Duodenal mucosa (tissue), 2 donors: ENCODE data around the gene TSGA10IP.

ENCODE experiments used
- H3K27ac ChIP-seq: one replicate; pipeline ENCODE4 v1.7.0; 2013; ENCODE audit warnings: low read depth, low read length
- H3K27me3 ChIP-seq, 2 donors: one replicate each; pipeline ENCODE4 v1.7.0; 2013; ENCODE audit warnings: low read length in 2 of 2, control low read depth in 1 of 2; ENCODE audit not compliant: insufficient read depth in 2 of 2, control insufficient read depth in 1 of 2
- H3K36me3 ChIP-seq, 2 donors: one replicate each; pipeline ENCODE4 v1.7.0; 2013; ENCODE audit warnings: low read length in 2 of 2, control low read depth in 1 of 2; ENCODE audit not compliant: insufficient read depth in 2 of 2, control insufficient read depth in 1 of 2
- H3K4me1 ChIP-seq, 2 donors: one replicate each; pipeline ENCODE4 v1.7.0; 2013; ENCODE audit warnings: low read length in 2 of 2, control low read depth in 1 of 2; ENCODE audit not compliant: insufficient read depth in 2 of 2, control insufficient read depth in 1 of 2
- H3K4me3 ChIP-seq, 2 donors: one replicate each; pipeline ENCODE4 v1.7.0; 2013; ENCODE audit warnings: low read length in 2 of 2, low read depth in 1 of 2
- H3K9ac ChIP-seq, 2 donors: one replicate each; pipeline ENCODE4 v1.7.0; 2013; ENCODE audit warnings: low read length in 2 of 2, low read depth in 1 of 2
- H3K9me3 ChIP-seq, 2 donors: one replicate each; pipeline ENCODE4 v1.7.0; 2013; ENCODE audit warnings: low read length in 2 of 2, control low read depth in 1 of 2; ENCODE audit not compliant: control insufficient read depth in 1 of 2

TSGA10IP gene

GRCh38 chr11:66004186-66004585 is 58.9 kb downstream of the TSGA10IP start:
- no peaks in the 10 kb centered on the region for H3K9me3 ChIP-seq
- no peaks in the 10 kb centered on the region for H3K27me3 ChIP-seq
- H3K9ac ChIP-seq, result no peak overlapping the region
- peaks cover 10 to 16% of the 10 kb centered on the region in 2 donors for H3K4me1 ChIP-seq
- no peak overlapping the region for H3K4me3 ChIP-seq
- no peak overlapping the region for H3K27ac ChIP-seq
- peaks cover 15 to 23% of the 10 kb centered on the region in 2 donors for H3K36me3 ChIP-seq

DNA sequence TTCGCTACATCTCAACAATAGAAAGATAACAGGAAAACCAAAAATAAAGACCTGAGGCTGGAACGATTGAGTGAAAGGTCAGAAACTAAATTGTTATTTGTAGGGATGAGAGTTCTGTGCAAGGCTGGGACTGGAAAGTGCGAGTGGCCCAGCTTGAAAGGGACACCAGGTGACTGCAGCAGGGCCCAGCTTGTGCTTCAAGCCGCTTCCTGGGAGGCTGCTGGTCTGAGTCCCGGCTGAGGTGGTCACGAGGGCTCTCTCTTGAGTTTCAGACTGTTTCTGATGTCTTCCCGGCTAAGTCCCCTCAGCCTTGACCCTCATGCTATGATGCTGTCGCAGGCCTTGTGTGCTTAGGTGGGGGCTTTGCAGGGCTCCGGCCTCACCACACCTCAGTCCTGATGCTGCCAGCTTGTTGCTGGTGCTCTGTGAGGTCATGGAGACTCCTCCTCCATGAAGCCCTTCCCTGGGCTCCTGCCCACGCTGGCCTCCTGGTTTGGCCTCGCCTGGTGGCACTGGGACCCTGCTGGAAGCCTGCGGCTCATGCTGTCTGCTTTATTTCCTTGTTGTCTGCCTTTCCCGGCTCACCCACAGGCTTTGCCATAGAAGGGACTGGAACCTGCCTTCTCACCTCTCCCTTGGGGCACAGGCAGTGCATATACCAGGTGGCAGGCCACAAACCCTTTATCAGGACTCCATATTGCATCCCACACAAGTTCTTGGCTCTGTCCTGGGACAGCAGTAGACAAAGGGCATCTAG is 61.0 kb downstream of the TSGA10IP start:
- Histone ChIP-seq H3K9ac (no peak overlapping the region), H3K27ac (no peak overlapping the region), H3K36me3 (peaks cover 8 to 11% of the 10 kb centered on the region in 2 donors)

GRCh38 chr11:66006891-66007176 is 61.6 kb downstream of the TSGA10IP start:
- Histone ChIP-seq H3K9ac (no peak overlapping the region), H3K27me3 (peaks cover 9 to 14% of the 10 kb centered on the region in 2 donors), H3K9me3 (no peaks in the 10 kb centered on the region), H3K4me3 (no peak overlapping the region), H3K4me1 (peaks cover 7 to 10% of the 10 kb centered on the region in 2 donors), H3K36me3 (peaks cover 8 to 11% of the 10 kb centered on the region in 2 donors), H3K27ac (no peak overlapping the region)

More for the DNA sequence above, 61.0 kb downstream of the TSGA10IP start:
- Histone ChIP-seq H3K9me3 (no peaks in the 10 kb centered on the region), H3K4me1 (peaks cover 7 to 10% of the 10 kb centered on the region in 2 donors), H3K27me3 (peaks cover 4 to 8% of the 10 kb centered on the region in 2 donors), H3K4me3 (no peak overlapping the region)

DNA sequence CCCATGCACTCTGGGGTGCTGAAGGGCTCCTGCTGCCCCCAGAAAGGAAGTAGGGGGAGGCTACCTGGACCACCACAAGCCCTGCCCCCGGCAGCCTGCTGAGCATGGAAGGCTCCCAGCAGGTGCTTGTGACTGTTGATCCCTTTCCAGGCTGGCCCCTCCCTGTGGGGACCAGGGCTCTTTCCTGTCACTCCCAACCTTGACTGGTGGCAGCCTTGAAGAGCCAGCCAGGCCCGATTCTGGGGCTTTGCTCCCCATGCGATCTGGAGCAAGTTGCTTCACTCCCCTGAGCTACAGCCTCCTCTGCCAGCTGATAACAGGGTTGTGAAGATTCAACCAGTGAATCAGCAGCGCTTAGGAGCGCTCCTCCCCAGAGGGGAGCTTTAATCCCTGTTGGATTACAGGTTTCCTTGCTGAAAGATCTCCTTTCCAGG is 61.9 kb downstream of the TSGA10IP start:
- H3K27me3 ChIP-seq, result peaks cover 13 to 17% of the 10 kb centered on the region in 2 donors
- no peak overlapping the region for H3K27ac ChIP-seq
- no peak overlapping the region for H3K9ac ChIP-seq
- no peaks in the 10 kb centered on the region for H3K9me3 ChIP-seq
- H3K4me1 ChIP-seq, result peaks cover 7 to 10% of the 10 kb centered on the region in 2 donors
- no peak overlapping the region for H3K4me3 ChIP-seq
- H3K36me3 ChIP-seq, result peaks cover 8 to 11% of the 10 kb centered on the region in 2 donors

- peaks cover 8 to 11% of the 10 kb centered on the region in 2 donors for H3K36me3 ChIP-seq
- H3K4me3 ChIP-seq, result no peak overlapping the region
- no peaks in the 10 kb centered on the region for H3K9me3 ChIP-seq
- H3K9ac ChIP-seq, result no peak overlapping the region
- H3K4me1 ChIP-seq, result peaks cover 4 to 6% of the 10 kb centered on the region in 2 donors
- peaks cover 20 to 24% of the 10 kb centered on the region in 2 donors for H3K27me3 ChIP-seq
- H3K27ac ChIP-seq, result no peak overlapping the region
Measured at GRCh38 chr11:66008095-66008467, 62.8 kb downstream of the TSGA10IP start.

DNA sequence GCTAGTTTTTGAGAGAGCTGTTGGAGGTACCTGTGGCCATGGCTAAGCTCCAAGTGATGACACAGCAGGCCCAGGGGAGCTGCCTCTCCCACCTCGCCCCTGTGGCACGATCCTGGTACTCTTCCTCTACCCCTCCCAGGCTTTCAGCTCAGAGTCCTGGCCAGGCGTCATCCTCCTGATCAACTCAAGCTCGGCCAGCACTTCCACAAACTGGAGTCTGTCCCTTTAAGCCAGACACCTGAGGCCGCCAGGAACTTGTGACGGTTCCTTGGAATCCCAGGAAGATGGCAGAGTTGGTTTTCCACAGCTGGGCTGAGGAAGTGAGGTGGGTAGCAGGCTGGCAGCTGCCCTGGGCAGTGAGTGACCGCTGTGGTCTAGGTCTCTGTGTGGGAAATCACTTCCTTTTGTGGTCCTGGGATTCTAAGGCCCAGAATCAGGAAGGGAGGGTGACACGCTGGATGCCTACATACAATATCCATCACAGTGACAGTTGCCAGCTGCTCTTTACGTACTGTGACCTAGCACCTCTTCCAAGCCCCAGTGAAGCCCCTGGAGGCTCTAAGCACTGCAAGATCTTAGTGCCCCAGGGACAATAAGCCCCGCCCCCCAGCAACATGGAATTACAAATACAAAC is 63.3 kb downstream of the TSGA10IP start:
- Histone ChIP-seq H3K9ac (no peak overlapping the region), H3K4me1 (peaks cover 0 to under 1% of the 10 kb centered on the region in 2 donors), H3K27me3 (peaks cover 25 to 29% of the 10 kb centered on the region in 2 donors), H3K9me3 (no peaks in the 10 kb centered on the region), H3K36me3 (peaks cover 8 to 11% of the 10 kb centered on the region in 2 donors), H3K4me3 (no peak overlapping the region), H3K27ac (no peak overlapping the region)
